HUDEP-2 (cell line): ENCODE measurements around the gene TMED4.
"Not testable (repeated sequence)": the region's sequence is repeated elsewhere in the genome, so short reads cannot be mapped to it uniquely, and the experiment has no call there.

Experiments used
- DNase-seq, 76 experiments: peaks; one replicate each; lab custom pipeline; 2025; ENCODE audit not compliant: unreplicated experiment in 76 of 76; lab: John Stamatoyannopoulos, UW

Gene TMED4

DNA sequence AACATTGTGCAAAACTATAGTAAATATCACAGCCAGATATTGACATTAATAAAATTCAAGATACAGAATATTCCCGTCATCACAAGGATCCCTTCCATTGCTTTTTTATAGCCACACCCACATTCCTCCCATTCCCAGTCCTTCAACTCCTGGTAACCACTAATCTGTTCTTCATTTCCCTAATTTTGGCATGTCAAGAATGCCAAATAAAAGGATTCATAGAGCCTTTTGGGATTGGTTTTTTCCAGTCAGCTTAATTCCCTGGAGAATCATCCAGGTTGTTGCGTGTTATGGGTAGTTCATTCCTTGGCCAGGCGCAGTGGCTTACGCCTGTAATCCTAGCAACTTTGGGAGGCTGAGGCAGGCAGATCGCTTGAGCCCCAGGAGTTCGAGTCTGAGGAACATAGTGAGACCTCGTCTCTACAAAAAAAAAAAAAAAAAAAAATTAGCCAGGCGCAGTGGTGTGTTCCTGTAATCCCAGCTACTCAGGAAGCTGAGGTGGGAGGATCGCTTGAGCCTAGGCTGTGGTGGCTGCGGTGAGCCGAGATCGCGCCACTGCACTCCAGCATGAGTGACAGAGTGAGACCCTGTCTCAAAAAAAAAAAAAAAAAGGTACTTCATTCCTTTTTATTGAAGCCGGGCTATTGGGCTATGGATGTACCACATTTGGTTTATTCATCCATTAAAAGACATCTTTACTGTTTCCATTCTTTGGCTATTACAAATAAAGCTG is 27.1 kb upstream of the TMED4 start:
- no peak for DNase-seq

DNA sequence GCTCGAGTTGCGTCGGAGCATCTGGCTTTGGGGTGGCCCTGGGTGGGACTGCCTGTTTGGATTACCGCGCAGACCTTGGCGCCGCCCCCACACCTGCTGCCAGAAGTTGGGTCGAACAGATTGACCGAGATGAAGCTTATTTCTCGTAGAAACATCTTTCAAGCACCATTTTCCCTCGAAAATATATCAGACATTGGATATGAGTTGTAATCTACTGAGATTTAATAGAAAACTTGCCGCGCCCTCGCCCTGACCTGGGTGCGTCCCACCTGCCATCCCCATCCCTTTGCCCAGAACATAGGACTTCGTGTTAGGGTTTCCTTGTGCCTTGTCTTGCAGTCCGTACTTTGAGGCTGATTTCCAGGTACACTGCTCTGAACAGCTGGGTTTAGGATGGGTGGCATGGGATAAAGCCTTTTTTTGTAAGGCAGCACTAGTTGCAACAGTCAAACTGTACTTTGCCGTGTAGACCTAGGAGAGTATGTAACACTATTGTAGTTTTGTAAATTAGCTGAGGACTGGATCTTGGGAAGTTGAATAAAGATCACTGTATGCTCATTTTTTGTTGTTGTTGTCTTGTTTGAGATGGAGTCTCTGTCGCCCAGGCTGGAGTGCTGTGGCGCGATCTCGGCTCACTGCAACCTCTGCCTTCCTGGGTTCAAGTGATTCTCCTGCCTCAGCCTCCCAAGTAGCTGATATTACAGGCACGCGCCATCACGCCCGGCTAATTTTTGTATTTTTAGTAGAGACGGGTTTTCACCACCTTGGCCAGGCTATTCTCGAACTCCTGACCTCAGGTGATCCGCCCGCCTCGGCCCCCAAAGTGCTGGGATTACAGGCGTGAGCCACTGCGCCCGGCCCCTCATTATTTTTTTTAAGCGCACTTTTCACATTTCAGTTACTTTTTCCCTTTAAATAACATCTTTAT is 25.4 kb upstream of the TMED4 start:
- no peak for DNase-seq

DNA sequence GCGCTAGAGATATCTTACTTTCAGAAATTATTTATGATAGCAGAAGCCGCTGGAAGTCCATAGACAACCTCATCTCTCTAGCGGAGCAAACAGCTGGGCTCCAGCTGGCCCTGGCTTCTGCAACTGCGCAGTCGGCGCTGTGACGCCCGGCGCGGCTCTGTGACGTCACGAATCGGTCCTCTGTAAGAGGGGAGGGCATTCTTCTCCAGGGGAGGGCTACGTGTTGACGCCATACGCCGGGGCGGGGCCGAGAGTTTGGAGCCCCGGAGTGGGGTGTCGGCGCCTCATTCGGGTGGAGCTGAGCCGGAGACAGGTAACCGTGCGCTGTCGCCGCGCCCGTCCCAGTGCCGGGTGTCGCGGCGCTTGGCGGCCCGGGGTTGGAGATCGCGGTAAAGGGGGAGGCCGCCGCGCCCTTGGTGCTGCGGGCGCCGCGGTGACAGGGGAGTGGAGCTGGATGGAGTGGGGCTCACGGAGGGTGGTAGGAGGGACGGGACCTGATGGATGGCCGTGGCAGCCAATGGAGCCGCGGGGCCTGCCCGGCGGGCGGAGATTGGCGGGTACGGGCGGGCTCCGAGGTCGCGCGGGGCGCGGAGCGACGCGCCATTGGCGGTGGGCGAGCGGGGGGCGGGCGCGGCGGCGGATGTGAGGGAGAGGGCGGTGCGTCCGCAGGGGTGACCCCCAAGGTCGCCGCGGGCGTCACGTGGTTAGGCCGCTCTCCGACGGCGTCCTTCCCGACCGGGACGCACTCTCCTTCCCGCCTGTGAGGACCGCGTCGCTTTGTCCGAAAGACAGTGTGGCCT is 24.5 kb upstream of the TMED4 start, which contains the start of gene OGDH:
Gene OGDH, plus strand, starts transcription at position 287 of the 800 bp plus-strand sequence. CDS start 17,717 bp downstream, outside the sequence.
- DNase-seq, result peak; percentile 33 to 99 (median 95)

DNA sequence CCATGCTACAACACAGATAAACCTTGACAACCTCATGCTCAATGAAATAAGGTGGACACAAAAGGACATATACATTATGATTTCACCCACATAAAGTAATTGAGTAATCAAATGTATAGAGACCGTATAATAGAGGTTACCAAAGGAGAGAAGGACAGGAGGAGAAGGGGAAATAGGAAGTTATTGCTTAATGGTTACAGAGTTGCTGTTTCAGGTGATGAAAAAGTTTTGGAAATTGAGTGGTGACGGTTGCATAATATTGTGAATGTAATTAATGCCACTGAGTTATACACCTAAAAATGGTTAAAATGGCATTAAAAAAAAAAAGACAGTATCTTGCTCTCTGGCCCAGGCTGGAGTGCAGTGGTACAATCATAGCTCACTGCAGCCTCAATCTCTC is 22.9 kb upstream of the TMED4 start:
- DNase-seq, result no peak

DNA sequence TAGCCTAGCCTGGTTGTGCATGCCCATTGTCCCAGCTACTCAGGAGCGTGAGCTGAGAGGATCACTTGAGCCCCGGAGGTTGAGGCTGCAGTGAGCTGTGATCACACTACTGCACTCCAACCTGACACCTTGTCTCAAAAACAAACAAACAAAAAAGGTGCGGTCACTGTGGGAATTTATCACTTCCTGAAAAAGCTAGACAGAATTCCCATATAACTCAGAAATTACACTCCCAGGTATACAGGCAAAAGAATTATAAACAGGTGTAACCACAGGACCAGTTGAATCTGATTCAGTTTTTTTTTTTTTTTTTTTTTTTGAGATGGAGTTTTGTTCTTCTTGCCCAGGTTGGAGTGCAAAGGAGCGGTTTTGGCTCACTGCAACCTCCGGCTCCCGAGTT is 21.2 kb upstream of the TMED4 start:
- no peak for DNase-seq

DNA sequence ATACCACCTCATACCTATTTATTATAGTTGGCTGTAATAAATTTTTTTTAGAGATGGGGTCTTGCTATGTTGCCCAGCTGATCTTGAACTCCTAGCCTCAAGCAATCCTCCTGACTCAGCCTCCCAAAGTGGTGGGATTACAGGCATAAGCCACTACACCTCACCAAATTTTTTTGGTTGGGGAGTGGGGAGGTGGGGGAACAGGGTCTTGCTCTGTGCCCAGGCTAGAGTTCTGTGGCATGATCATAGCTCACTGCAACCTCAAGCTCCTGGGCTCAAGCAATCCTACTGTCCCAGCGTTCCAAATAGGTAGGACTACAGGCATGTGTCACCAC is 20.5 kb upstream of the TMED4 start:
- DNase-seq, result no peak

DNA sequence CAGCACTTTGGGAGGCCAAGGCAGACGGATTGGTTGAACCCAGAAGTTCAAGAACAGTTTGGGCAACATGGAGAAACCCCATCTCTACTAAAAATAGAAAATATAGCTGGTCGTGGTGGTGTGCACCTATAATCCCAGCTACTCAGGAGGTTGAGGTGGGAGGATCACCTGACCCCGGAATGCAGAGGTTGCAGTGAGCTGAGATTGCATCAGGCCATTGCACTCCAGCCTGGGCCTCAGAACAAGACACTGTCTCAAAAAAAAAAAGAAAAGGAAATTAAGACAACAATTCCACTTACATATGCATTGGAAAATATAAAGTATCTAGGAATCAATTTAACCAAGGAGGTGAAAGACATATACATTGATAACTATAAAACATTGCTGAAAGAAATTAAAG is 17.2 kb upstream of the TMED4 start:
- no peak for DNase-seq

DNA sequence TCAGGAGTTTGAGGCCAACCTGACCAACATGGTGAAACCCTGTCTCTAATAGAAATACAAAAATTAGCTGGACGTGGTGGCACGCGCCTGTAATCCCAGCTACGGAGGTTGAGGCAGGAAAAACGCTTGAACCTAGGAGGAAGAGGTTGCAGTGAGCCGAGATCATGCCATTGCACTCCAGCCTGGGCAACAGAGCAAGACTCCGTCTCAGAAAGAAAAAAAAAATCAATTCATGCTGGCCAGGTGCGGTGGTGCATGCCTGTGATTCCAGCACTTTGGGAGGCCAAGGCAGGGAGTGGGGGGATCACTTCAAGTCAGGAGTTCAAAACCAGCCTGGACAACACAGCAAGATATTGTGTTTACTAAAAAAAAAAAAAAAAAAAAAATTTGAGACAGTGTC is 15.2 kb upstream of the TMED4 start:
- DNase-seq, result not testable (repeated sequence)

DNA sequence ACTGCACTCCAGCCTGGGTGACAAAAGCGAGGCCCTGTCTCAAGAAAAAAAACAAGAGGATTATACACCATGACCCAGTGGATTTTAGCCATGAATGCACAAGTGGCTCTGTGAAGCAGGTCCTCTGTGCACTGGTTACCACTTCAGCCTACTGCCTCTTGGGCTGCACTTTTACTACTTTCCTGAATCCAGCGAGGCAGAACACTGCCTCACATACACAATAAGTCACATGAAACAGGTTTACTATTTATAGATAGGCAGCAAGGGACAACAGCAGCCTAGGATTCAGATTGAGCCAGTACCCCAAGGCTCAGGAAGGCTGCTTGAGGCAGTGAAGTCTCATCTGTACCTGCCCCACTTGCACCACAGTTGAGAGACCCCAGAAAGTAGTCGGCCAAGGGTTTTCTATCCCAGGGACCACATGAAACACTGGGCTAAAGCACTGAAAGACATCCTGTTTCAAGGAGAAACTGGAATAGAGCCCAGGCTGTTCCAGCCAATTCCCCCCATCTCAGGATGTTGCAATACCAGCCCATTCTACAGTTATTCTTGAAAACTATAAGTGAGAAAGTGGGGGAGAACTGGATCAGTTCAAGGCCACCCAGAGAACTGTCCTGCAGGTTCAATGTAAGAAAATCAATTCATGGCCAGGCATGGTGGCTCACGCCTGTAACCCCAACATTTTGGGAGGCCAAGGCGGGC is 14.1 kb upstream of the TMED4 start:
- DNase-seq, result no peak

DNA sequence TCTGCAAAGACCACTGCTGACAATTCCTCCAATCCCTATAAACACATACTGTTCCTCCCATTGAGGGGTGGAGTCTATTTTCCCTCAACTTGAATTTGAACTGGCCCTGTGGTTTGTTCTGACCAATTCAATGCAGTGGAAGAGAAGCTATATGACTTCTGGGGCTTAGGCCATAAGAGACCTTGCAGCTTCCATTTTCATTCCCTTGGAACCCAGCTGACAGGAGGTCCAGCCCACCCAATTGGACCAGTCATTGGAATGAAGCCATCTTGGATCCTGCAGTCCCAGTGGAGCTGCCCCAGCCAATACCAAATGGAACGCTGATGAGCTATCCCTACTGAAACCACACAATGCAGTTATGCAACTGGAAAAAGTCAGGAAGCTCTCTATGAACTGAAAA is 8.9 kb upstream of the TMED4 start:
- DNase-seq, result no peak

DNA sequence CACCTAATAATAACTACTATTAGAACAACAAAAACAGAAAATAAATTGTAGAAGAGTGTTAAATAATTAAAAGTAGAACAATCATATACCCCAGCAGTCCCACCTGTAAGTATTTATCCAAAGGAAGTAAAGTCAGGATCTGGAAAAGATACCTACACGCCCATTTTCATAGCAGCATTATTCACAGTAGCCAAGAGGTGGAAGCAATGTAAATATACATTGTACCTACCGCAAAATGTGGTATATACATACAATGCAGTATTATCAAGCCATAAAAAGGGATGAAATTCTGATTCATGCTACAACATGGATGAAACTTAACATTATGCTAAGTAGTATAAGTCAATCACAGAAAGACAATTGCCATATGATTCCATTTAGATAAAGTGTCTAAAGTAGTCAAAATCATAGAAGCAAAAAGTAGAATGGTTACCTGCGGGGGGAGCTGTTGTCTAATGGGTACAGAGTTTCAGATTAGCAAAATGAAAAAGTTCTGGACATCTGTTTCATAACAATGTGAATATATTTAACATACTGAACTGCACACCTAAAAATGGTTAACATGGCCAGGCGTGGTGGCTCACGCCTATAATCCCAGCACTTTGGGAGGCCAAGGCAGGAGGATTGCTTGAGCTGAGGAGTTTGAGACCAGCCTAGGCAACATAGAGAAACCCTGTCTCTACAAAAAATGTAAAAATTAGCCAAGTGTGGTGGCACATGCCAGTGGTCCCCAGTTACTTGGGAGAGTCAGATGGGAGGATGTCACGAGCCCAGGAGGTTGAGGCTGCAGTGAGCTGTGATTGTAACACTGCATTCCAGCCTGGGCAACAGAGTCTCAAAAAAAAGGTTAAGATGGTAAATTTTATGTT is 6.0 kb upstream of the TMED4 start:
- DNase-seq, result peak in 44 of 76 experiments; percentile 5 to 54 (median 26)

DNA sequence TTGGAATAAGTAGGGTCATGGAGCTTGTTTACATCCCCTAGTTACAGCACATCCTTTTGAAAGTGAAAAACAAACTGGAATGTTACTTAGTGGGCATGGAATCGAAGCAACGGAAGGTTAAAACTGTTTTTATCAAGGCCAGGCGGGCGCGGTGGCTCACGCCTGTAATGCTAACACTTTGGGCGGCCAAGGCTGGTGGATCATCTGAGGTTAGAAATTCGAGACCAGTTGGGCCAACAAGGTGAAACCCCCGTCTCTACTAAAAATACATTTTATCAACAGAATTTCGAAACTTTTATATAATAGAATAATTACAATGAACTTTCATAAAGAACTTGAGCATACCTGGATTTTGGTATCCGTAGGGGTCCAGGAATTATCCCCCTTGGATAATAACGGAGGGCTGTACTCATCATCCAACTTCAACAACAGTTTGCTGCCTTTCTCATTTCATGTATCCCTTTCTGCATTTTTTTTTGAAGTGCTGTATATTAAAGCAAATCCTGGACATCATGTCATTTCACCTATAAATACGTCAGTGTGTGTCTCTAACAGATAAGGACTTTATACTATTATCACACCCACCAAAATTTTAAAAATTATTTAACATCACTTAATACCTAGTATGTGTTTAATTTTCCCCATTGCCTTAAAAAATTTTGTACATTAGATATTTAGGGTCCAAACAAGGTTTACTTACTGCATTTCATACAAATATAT is 1.3 kb upstream of the TMED4 start:
- DNase-seq, result no peak

DNA sequence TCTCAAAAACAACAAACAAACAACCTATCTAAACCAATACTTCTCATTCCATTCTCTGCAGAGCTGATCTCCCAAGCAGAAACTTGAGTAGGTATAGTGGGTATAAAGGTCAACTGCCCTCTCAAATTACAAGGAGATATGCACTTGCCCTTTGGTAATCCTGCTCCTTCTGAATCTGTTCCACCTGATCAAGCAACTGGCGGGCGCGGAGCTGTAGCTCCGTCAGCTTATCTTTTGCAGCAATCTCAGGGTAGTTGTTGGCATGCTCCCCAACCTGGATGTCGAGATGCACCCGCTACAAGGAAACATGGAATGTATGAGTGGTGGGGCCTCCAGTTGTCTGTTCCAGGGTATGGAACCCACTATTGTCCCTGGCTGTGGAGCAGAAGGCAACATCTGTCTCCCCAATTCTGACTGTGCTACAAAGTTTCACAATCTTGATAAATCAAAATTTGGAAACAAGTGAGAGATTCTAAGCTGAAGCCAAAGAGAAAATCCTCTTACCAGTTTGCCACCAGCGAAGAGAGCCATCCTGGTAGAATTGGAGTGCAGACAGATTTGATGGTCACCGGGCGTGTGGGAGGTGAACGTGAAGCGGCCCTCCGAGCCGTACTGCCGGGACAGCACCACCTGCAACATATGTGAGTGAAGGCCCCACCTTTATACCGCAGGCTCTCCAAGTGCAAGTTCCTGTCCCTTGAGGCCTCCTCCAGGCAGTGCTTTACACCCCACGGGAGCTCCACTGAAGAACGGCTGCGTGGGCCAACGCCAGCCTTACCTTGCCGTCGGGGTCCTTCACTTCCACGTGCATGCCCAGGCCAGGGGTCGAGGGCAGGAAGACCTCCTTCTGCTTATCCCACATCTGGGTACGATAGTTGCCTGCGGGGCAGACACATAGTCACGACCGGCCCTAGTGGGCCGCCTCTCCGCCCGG is 819 bp downstream of the TMED4 start:
- peak in 12 of 76 experiments; percentile 7 to 48 (median 20) for DNase-seq

DNA sequence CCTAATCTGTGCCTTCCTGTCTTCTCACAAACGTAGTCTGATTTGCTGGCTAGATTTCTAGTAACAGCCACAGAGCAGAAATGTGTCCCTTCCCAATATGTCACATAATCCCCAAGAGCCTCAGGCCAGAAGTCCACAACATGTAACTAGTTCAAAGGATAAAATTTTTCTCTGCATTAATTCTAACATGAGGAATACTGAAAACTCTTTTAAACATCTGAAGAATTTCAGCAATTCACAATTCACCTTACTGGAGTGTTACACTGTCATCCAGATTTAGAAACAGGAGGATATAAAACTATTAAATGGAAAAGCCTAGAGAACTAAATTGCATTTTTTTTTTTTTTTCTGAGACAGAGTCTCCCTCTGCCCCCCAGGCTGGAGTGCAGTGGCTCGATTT is 5.8 kb downstream of the TMED4 start:
- DNase-seq, result no peak

DNA sequence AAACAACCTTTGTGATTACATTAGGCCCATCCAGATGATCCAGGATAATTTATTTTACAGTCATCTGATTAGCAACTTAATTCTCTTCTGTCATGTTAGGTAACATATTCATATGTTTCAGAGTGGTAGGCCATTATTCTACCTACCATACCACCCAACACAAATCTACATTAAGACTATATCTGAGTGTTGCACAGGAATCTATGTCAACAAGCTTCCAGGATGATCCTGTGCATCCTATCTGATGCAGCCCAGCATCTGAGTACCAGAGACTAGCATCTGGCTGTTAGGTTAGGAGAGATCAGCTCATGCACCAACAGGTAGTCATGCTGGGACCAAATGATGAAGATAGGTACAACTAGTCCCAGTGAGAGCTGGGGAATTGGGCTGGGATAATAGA is 7.0 kb downstream of the TMED4 start:
- DNase-seq, result no peak

DNA sequence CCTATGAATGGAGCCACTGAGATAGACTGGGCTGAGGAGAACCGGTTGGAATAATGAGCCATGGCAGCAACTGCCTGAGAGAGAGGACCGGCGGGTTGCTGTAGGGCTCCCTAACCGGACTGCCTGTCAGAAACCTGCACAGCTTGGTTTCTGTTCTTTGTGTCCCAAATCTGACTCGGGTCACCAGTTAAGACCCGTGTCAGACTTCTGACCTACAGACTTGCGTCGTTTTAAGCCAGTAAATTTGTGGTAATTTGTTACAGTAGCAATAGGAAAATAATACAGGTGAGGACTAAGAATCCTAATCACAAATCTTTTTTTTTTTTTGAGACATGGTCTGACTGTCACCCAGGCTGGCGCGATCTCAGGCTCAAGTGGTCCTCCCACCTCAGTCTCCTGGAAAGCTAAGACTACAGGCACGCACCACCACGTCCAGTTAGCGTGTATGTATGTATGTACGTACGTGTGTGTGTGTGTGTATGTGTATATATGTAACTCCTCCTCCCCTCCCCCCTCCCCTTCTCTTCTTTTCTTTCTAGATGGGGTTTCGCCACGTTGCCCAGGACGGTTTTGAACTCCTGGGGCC is 7.7 kb downstream of the TMED4 start:
- DNase-seq, result no peak

DNA sequence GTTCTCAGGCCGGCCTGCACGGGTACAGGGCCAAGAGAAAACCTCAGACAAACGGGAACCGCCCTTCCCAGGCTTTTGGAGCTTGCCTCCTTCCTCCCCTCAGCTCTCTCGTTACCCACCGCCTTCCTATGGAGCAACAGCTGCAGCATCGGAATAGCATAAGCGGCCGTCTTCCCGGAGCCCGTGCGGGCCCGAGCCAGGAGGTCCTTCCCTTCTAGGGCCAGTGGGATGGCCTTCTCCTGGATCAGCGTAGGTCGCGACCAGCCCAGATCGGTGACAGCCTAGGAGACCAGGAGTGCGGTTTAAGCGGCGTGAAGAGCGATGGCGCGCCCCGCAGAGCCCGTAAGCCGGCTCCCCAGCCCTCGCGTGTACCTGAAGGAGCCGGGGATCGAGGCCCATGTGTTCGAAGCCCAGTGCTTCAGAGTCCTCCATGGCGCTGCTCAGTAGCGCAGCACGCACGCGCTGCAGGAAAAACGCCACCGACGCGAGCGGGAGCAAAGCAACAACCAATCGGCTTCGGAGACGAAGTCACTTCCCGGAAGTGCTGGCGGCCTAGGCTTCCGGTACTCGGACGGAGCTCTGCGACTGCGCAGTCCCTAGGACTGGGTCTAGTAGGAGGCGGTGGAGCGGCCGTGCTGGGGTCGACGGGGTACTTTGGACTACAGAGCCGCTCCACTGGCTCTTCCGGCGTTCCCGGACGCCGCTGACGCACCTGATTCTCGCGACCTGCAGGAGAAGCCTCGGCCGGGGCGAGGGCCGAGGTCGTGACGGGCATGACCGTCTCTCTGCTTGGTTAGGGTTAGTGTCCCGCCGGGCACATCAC is 8.4 kb downstream of the TMED4 start, which contains the start of gene DDX56:
Gene DDX56, minus strand, starts transcription at position 445 of the 823 bp plus-strand sequence. Its CDS starts 13 bp downstream, at position 432.
- peak in 74 of 76 experiments; percentile 37 to 93 (median 87) for DNase-seq
